ENCODE measurements around the gene MBD6. TPM values are rescaled to one million over a fixed set of nuclear protein-coding genes. Genes with fewer than 3 reads are reported as not detected.

Gene MBD6
- polyA plus RNA-seq, 3 donors, result 2.4 to 47.7 (median 2.6) TPM

DNA sequence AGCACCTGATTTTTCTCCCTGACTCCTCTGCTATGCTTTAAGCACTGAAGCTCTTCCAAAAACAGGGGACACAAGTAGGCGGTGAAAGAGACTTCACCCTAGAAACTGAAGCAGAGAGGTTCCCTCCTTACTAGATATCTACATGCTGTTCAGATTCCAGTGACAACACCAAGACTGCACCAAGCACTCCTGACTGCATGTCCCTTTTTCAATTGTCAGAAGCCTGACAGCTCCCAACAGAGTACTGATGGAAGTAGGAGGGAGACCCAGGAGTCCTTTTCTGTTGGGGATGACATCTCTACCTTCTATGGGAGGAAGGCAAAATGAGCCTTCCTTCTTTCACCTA lies 13.9 kb downstream of the MBD6 start:
- 80% methylated on average over 1 of the region's 1 CpG for WGBS (ENCODE audit: insufficient coverage)
- peaks cover 2% of the 10 kb centered on the region for H3K4me1 Mint-ChIP-seq
- Histone ChIP-seq H3K79me2 (ENCODE audit: insufficient read depth, low read length) (no peaks in the 10 kb centered on the region), H3K4me1 (ENCODE audit: control insufficient read depth in 1 of 2, insufficient read depth in 2 of 2, low read length in 2 of 2) (no peaks in the 10 kb centered on the region), H3K27me3 (ENCODE audit: control insufficient read depth in 2 of 2, insufficient read depth in 2 of 2, low read length in 2 of 2) (no peaks in the 10 kb centered on the region), H4K20me1 (ENCODE audit: insufficient read depth, low read length) (peaks cover 23% of the 10 kb centered on the region), H2AFZ (ENCODE audit: insufficient read depth, low read depth, low read length, poor library complexity, severe bottlenecking) (no peak overlapping the region), H3K9me3 (replicated peaks in 1 of 2; ENCODE audit: control insufficient read depth in 1 of 2, insufficient read depth in 1 of 2, low read length in 2 of 2) (no peaks in the 10 kb centered on the region), H3K9ac (ENCODE audit: insufficient read depth, low read length, poor library complexity, severe bottlenecking) (no peak overlapping the region), H3K36me3 (replicated peaks in 1 of 2; ENCODE audit: control insufficient read depth in 1 of 2, insufficient read depth in 2 of 2, low read length in 2 of 2) (peaks cover 65 to 94% of the 10 kb centered on the region in 2 donors), H3K4me3 (replicated peaks in 1 of 3; ENCODE audit: low read depth in 2 of 3, low read length in 3 of 3) (no peak overlapping the region), H3K27ac (ENCODE audit: low read depth in 1 of 2, low read length in 2 of 2) (no peak overlapping the region), H3K4me2 (replicated peaks; ENCODE audit: extremely low read depth, low read length, poor library complexity, severe bottlenecking) (no peak overlapping the region)
- no peaks in the 10 kb centered on the region for H3K9me3 Mint-ChIP-seq
- peaks cover 80 to 86% of the 10 kb centered on the region in 2 donors for H3K36me3 Mint-ChIP-seq
- intact Hi-C loops (cut with micrococcal nuclease), result no loop called here
- TF ChIP-seq, protein P1, sequence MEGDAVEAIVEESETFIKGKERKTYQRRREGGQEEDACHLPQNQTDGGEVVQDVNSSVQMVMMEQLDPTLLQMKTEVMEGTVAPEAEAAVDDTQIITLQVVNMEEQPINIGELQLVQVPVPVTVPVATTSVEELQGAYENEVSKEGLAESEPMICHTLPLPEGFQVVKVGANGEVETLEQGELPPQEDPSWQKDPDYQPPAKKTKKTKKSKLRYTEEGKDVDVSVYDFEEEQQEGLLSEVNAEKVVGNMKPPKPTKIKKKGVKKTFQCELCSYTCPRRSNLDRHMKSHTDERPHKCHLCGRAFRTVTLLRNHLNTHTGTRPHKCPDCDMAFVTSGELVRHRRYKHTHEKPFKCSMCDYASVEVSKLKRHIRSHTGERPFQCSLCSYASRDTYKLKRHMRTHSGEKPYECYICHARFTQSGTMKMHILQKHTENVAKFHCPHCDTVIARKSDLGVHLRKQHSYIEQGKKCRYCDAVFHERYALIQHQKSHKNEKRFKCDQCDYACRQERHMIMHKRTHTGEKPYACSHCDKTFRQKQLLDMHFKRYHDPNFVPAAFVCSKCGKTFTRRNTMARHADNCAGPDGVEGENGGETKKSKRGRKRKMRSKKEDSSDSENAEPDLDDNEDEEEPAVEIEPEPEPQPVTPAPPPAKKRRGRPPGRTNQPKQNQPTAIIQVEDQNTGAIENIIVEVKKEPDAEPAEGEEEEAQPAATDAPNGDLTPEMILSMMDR (IDR thresholded peaks at IDR 0.05), result no peak
- no peak overlapping the region for H3K27ac Mint-ChIP-seq
- DNase-seq, result no peak
- no peak overlapping the region for H3K4me3 Mint-ChIP-seq
- H3K27me3 Mint-ChIP-seq (ENCODE audit: low read depth in 3 of 3), result no peaks in the 10 kb centered on the region

- H3K9me3 Mint-ChIP-seq, result no peaks in the 10 kb centered on the region
Observed at GRCh38 chr12:57539134-57539768, 16.6 kb downstream of the MBD6 start.

More at GRCh38 chr12:57539134-57539768, 16.6 kb downstream of the MBD6 start:
- Histone ChIP-seq H3K4me3 (replicated peaks in 1 of 3; ENCODE audit: low read depth in 2 of 3, low read length in 3 of 3) (no peak overlapping the region), H3K27ac (ENCODE audit: low read depth in 1 of 2, low read length in 2 of 2) (no peak overlapping the region), H3K4me1 (ENCODE audit: control insufficient read depth in 1 of 2, insufficient read depth in 2 of 2, low read length in 2 of 2) (no peaks in the 10 kb centered on the region), H3K9ac (ENCODE audit: insufficient read depth, low read length, poor library complexity, severe bottlenecking) (no peak overlapping the region), H2AFZ (ENCODE audit: insufficient read depth, low read depth, low read length, poor library complexity, severe bottlenecking) (no peak overlapping the region), H3K9me3 (replicated peaks in 1 of 2; ENCODE audit: control insufficient read depth in 1 of 2, insufficient read depth in 1 of 2, low read length in 2 of 2) (no peaks in the 10 kb centered on the region), H4K20me1 (ENCODE audit: insufficient read depth, low read length) (peaks cover 19% of the 10 kb centered on the region), H3K36me3 (replicated peaks in 1 of 2; ENCODE audit: control insufficient read depth in 1 of 2, insufficient read depth in 2 of 2, low read length in 2 of 2) (peaks cover 44 to 88% of the 10 kb centered on the region in 2 donors), H3K79me2 (ENCODE audit: insufficient read depth, low read length) (no peaks in the 10 kb centered on the region), H3K4me2 (replicated peaks; ENCODE audit: extremely low read depth, low read length, poor library complexity, severe bottlenecking) (no peak overlapping the region), H3K27me3 (ENCODE audit: control insufficient read depth in 2 of 2, insufficient read depth in 2 of 2, low read length in 2 of 2) (no peaks in the 10 kb centered on the region)
- TF ChIP-seq, protein P1 (IDR thresholded peaks at IDR 0.05), result no peak
- no peaks in the 10 kb centered on the region for H3K27me3 Mint-ChIP-seq (ENCODE audit: low read depth in 3 of 3)
- H3K27ac Mint-ChIP-seq, result peak overlapping the region in 2 of 7 donors; percentile 15 to 23
- WGBS (ENCODE audit: insufficient coverage), result no CpG with 5 or more reads among the region's 5 CpGs
- intact Hi-C loops (cut with micrococcal nuclease), result no loop called here
- peaks cover 7% of the 10 kb centered on the region for H3K4me1 Mint-ChIP-seq
- no peak overlapping the region for H3K4me3 Mint-ChIP-seq
- H3K36me3 Mint-ChIP-seq, result peaks cover 67 to 78% of the 10 kb centered on the region in 2 donors
- no peak for DNase-seq

All from CD14-positive monocyte (primary cell).